Nucleus accumbens (tissue), 56 donors: ENCODE data around the gene NOL3.

Experiments
- DNase-seq, 56 donors: peaks; one replicate each; lab custom pipeline; 2025; lab: John Stamatoyannopoulos, UW

The NOL3 gene

DNA sequence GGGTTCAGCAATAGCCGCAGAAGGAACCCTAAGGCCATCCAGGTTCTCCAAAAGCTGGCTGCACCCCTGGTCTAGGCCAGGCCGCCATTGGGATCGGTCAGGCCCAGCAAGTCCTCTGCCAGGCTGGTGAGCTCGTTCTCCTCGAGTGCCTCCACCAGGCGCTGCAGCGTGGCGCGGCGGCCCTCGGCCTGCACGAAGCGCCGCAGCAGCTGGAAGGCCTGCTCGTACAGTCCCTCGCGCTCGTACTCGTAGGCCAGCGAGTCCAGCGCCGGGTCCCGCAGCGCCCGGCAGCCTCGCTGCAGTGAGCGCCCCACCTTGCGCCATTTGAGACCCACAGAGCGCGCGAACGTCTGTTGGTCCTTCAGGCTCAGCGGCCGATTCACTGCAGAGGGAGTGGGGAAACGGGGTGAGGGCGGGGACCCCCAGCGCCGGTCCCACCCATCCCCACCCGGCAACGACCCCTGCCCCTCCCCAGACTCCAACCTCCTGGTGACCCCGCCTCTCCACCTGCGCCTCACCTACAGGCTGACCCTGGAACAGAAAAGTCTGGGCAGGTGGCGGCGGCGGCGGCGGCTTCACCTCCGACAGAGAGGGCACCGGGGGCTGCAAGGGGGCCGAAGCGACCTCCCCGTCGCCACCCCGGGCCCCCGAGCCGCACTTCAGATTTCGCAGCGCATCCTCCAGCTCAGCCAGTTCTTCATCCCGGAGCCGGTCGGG, 15.6 kb upstream of the NOL3 start:
- peak in 1 of 56 donors; percentile 4 for DNase-seq

DNA sequence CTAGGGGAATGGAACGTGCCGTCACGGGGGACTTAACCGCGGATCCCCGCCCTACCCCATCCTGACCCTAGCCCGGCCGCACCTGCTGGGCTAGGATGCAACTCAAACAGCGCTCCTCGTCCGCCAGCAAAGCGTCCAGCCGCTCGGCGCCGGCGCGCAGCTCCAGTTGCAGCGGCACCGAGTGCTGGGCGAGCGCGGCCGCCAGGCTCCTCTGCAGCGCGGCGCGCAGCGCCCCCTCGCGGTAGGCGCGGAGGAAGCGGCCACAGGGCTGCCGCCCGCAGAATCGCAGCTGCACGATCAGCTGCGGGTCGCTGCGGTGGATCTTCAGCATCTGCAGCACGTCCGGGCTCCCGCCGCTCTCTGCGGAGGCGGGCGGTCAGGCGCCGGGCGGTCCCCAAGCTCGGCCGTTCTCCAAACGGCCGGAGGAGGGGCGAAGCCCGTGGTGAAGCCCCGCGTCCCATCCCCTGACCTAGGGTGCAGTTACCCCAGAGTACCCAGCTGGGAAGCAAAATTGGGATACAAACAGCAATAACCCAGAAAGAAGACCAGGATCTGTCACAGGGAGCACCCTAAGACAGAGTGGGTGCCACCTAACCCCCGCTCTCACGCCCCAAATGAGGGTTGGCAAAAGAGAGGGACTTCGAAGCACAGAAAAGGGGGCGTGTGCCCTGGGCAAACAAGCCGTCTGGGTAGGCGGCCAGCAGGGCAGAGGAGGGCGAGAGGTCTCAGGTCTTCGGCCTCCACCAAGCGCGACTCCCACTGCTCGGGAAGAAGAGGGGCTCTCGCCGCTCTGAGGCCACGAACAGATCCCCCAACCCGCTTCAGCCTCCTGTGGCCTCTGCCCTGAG, 14.8 kb upstream of the NOL3 start:
- peak in 45 of 56 donors; percentile 29 to 83 (median 63) for DNase-seq

DNA sequence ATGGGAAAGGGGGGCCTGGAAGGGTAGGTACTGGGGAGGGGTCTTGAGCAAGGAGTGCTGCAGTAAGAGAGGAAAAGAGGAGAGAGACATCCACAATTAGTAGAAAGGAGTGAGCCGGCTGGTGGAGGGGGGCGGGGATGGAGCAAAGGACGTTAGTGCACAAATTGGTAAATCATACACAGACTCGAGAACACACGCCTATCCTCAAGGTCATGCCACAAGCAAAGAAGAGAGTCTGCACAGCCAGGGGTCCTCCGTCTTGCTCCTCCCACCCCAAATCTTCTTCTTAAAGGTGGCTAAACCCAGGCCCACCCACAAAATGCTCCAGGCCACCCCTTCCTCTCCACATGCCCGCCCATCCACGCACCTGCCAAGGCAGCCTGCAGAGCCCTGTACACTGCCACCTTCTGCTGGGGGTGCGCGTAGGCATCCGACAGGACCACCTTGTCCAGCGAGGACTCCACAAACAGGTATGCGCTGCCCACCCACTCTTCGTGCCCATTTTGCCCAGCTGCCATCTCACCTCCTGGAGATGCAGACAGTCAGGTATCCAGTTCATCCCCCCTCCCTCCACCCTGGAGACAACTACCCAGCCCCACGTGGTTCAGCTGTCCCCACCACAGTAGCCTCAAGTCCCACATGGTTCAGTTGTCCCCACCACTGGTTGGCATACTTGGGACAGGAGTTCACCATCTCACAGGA, 14.0 kb upstream of the NOL3 start:
- DNase-seq = no peak

GRCh38 chr16:67157106-67157748, 13.1 kb upstream of the NOL3 start:
- DNase-seq = no peak

DNA sequence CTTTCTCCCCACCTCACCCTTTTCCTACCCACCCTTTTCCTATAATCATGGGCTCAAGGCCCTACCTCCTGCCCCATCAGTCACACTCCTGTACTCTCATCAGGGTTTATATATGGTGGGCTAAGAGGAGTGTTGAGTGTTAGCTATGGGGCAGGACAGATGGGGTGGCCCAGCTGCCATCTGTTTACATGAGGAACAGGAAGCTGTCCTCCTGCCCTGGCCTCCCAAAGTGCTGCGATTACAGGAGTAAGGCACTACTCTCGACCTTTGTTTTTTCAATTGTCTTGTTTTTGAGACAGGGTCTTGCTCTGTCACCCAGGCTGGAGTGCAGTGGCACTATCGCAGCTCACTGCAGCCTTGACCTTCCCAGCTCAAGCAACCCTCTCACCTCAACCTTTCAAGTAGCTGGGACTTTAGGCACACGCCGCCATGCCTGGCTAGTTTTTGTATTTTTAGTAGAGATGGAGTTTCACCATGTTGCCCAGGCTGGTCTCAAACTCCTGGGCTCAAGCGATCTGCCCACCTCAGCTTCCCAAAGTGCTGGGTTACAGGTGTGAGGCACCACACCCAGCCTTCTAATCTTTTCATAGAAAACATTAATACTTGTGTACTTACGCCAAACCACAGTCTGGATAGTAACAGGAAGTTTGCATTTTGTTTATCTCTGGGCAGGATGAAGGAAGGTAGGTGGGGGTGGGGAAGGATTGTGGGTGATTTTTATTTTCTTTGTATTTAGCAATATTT, 12.3 kb upstream of the NOL3 start:
- DNase-seq = no peak

DNA sequence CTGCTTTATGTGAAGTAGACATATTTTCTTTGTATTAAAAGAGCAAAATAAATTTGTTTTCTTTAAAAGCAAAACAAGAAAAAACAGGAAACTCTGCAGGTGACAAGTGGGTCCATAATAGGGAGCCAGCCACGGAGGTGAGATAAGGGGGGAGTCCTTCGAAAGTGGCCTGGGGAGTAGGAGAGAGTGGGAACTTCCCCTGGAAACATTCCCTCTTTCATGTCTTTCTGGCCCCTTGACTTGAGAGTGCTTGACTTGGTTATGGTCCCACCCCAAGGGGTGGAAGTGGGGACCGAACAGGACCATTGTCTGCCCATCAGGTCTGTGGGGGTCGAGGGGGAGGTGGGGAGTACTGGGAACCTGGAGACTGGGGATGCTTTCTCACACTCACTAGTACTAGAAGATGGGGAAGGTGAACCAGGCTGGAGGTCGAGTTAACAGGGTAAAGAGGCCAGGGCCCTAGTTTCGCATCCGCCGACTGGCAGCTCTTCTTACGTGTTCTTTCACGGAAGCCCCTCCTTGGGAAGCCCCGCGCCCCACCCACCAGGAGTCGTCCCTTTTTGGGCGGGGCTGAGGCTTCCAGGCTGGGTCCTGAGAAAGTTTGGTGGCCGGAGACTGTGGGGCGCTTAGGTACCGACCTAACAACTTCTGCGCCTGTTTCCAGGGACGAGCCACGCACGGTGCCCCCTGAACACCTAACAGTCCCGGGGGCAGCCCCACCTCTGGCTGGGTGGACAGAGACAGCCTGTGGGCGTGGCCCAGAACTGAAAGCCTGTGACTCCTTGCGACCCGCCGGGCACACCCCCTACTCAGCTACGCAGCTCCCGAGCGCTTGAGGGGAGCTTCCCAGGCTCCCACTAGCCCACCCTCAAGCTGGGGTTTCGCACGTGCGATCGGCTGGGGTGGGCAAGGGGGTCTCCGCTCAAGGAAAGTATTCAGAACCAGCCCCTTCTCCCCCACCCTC, 11.4 kb upstream of the NOL3 start:
- DNase-seq = peak in 1 of 56 donors; percentile 61

DNA sequence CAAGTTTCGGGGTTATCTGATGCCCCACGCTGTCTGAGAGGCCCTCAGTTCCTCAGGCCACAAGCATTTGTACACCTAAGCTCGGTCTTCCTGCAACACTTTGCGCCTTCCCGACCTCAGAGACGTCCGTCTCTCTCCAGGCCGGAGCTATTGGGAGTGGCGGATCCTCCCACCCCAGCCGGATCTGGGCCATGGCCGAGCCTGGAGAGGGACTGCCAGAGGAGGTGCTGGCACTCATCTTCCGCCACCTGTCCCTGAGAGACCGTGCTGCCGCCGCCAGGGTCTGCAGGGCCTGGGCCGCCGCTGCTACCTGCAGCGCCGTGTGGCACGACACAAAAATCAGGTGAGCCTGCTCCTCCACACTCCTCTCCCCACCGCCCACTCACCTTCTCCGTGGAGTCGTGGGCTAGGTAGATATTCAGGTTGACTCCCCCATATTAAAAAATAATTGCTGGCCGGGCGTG, 8.7 kb upstream of the NOL3 start:
- no peak for DNase-seq

DNA sequence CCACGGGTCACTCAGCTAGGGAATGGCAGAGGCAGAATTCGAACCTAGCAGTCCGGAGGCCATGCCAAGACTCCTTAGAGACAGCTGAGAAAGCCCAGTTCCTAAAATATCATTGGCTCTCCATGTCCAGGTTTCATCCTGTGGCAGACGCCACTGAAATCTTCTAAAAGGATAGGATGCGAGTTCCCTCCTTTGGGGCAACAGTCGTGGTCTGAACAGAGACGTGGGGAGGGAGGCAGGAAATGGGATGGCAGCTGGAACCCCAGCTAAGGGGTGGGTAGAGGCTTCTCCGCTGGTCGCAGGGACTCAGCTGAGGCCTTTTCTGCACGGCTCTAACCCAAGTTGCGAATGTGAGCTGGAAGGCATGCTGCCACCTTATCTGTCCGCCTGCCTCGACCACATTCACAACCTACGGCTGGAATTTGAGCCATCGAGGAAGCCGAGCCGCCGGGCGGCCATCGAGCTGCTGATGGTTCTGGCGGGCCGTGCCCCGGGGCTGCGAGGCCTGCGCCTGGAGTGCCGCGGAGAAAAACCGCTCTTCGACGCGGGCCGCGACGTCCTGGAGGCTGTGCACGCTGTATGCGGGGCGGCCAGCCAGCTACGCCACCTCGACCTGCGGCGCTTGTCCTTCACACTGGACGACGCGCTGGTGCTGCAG, 7.7 kb upstream of the NOL3 start:
- DNase-seq = peak in 1 of 56 donors; percentile 65

DNA sequence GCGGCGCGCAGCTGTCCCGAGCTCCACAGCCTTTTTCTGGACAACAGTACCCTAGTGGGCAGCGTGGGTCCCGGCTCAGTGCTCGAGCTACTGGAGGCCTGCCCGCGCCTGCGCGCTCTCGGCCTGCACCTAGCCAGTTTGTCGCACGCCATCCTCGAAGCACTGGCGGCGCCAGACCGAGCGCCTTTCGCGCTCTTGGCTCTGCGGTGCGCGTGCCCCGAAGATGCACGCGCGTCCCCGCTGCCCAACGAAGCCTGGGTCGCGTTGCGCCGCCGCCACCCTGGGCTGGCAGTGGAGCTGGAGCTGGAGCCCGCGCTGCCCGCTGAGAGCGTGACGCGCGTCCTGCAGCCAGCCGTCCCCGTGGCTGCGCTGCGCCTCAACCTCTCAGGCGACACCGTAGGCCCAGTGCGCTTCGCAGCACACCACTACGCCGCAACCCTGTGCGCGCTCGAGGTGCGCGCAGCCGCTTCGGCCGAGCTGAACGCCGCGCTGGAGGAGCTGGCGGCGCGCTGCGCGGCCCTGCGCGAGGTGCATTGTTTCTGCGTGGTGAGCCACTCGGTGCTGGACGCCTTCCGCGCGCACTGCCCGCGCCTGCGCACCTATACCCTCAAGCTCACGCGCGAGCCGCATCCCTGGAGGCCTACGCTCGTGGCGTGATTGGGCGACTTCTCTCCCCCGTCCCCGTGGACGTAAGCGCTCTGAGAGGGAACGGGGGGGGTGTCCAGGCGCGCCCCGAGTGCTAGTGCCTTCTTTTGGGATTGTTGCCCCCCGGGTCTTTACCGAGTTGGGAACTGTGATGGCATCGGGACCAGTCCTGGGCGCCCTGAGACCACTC, 7.0 kb upstream of the NOL3 start:
- DNase-seq = peak in 49 of 56 donors; percentile 17 to 89 (median 73)

DNA sequence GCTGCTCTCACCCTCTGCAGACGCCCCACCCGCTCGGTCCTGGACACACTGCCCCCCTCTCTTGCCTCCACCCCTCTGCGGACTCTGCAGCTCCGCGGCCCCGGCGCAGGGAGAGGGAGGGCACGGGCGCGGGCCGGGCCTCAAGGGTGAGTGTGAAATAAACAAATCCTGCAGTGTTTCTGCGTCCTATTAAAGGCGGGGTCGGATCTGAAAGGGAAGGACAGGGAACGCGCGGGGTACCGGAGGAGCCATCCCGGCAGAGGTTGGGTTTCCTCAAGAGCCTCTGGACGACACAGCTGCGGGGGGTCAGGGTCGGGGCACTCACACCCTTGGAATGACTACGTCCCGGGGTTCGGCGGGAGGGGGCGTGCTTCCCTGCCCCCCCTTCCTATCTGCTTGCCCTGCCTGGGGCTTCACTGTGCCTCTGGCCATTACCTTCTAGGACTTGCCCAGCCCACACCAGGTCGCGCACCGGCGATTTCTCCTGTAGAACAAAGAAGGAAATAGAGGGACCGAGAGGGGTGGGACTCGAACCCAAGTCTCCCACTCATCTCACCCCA, 6.3 kb upstream of the NOL3 start:
- peak in 9 of 56 donors; percentile 30 to 70 (median 52) for DNase-seq

- peak in 31 of 56 donors; percentile 11 to 80 (median 42) for DNase-seq
Observed at GRCh38 chr16:67164599-67165061, 5.7 kb upstream of the NOL3 start, which contains the start of gene HSF4. Gene HSF4, plus strand, starts transcription at chr16:67164745. Its CDS starts 67 bp downstream, at chr16:67164812.

- DNase-seq = no peak
Observed at GRCh38 chr16:67165121-67166078, 4.9 kb upstream of the NOL3 start.

GRCh38 chr16:67166110-67166547, 4.2 kb upstream of the NOL3 start:
- DNase-seq = no peak

- DNase-seq = no peak
Observed at GRCh38 chr16:67166598-67167168, 3.7 kb upstream of the NOL3 start.

DNA sequence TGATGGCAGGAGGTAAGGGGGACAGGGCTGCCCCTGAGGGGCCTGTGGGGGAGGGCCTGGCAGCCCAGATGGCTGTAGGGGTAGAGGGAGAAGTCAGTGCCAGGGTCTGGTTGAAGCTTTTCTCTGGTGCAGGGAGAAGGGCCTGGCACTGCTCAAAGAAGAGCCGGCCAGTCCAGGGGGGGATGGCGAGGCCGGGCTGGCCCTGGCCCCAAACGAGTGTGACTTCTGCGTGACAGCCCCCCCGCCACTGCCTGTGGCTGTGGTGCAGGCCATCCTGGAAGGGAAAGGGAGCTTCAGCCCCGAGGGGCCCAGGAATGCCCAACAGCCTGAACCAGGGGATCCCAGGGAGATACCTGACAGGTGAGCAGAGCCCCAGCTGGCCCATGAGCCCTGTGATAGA, 2.8 kb upstream of the NOL3 start:
- no peak for DNase-seq
